ENCODE results near the gene SCAPER. TPM values are rescaled to one million over a fixed set of nuclear protein-coding genes. Genes with fewer than 3 reads are reported as not detected.

Gene SCAPER
- total RNA-seq, 1 experiment from 2014 or later = 14.7 TPM

DNA sequence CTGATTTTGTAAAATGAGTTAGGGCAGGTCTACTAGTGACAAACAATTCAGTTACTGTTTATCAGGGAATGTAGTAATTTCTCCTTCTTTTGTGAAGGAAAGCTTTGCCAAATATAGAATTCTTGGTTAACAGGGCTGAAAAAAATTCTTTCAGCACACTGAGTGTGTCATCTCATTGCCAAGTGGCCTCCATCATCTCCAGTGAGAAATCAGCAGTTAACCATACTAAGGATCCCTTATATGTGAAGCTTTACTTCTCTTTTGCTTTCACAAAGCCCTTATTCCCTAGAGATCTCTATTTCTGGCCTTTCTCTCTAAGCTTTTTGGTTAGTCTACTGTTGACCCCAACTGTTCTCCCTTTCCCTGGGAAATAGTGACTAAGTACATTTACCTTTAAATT lies 269.1 kb downstream of the SCAPER start (continued):
- TF ChIP-seq ZNF274 (IDR thresholded peaks at IDR 0.05; ENCODE audit: low read depth, low read length) (no peak), EGR1 (IDR thresholded peaks at IDR 0.05; ENCODE audit: low read depth) (no peak), CBX3 (IDR thresholded peaks at IDR 0.05; ENCODE audit: low read depth) (no peak), SP1 (IDR thresholded peaks at IDR 0.05; ENCODE audit: low read depth) (no peak)

DNA sequence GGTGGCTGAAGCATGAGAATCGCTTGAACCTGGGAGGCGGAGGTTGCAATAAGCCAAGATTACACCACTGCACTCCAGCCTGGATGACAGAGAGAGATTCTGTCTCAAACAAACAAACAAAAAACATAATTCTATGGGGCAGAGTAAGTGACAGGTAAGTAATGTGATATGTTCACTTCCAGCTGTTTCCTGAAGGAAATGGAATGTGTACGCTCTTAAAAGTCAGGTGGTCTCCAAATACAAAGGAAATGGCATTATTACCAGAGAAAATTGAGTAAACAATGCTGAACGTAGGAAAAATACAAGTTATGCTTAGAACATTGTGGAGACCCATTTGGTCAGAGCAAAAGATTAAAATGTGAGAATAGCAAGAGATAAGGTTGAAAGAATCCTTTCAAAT lies 278.5 kb downstream of the SCAPER start:
- no peaks in the 10 kb centered on the region for H3K4me1 ChIP-seq (ENCODE audit: control insufficient read depth in 1 of 2, insufficient read depth in 2 of 2, low read length in 2 of 2)
- no peak overlapping the region for H3K4me3 ChIP-seq (replicated peaks in 1 of 2; ENCODE audit: low read depth in 1 of 2, low read length in 2 of 2)
- ChIA-PET POLR2A (no interaction called here), CTCF (no interaction called here), RAD21 (ENCODE audit: low non-redundant PET in 1 of 2, low total read pairs in 2 of 2, uncharacterized antibody in 2 of 2, unreplicated experiment in 2 of 2) (no interaction called here)
- DNase-seq (ENCODE audit: low read depth, low spot score) (no peak), ATAC-seq (no peak)
- no peak overlapping the region for H3K4me2 ChIP-seq (ENCODE audit: low read length)
- TF ChIP-seq ELF1 (IDR thresholded peaks at IDR 0.05; ENCODE audit: borderline replicate concordance, low read depth) = no peak
- no peak for TF ChIP-seq RAD21 (IDR thresholded peaks at IDR 0.05; ENCODE audit: low read depth)
- no peak for TF ChIP-seq SRF (IDR thresholded peaks at IDR 0.05; ENCODE audit: low read depth)
- TF ChIP-seq, protein P1, sequence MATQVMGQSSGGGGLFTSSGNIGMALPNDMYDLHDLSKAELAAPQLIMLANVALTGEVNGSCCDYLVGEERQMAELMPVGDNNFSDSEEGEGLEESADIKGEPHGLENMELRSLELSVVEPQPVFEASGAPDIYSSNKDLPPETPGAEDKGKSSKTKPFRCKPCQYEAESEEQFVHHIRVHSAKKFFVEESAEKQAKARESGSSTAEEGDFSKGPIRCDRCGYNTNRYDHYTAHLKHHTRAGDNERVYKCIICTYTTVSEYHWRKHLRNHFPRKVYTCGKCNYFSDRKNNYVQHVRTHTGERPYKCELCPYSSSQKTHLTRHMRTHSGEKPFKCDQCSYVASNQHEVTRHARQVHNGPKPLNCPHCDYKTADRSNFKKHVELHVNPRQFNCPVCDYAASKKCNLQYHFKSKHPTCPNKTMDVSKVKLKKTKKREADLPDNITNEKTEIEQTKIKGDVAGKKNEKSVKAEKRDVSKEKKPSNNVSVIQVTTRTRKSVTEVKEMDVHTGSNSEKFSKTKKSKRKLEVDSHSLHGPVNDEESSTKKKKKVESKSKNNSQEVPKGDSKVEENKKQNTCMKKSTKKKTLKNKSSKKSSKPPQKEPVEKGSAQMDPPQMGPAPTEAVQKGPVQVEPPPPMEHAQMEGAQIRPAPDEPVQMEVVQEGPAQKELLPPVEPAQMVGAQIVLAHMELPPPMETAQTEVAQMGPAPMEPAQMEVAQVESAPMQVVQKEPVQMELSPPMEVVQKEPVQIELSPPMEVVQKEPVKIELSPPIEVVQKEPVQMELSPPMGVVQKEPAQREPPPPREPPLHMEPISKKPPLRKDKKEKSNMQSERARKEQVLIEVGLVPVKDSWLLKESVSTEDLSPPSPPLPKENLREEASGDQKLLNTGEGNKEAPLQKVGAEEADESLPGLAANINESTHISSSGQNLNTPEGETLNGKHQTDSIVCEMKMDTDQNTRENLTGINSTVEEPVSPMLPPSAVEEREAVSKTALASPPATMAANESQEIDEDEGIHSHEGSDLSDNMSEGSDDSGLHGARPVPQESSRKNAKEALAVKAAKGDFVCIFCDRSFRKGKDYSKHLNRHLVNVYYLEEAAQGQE (IDR thresholded peaks at IDR 0.05; ENCODE audit: low read depth) = no peak
- no peak for TF ChIP-seq POLR2A (IDR thresholded peaks at IDR 0.05; ENCODE audit: borderline replicate concordance, extremely low read depth, insufficient read depth, insufficient read length)
- TF ChIP-seq, protein P2, sequence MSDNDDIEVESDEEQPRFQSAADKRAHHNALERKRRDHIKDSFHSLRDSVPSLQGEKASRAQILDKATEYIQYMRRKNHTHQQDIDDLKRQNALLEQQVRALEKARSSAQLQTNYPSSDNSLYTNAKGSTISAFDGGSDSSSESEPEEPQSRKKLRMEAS (IDR thresholded peaks at IDR 0.05) = no peak
- no peak for TF ChIP-seq ZNF274 (IDR thresholded peaks at IDR 0.05; ENCODE audit: low read depth, low read length)
- no peak for TF ChIP-seq EZH2 (IDR thresholded peaks at IDR 0.05)
- TF ChIP-seq, protein P3, sequence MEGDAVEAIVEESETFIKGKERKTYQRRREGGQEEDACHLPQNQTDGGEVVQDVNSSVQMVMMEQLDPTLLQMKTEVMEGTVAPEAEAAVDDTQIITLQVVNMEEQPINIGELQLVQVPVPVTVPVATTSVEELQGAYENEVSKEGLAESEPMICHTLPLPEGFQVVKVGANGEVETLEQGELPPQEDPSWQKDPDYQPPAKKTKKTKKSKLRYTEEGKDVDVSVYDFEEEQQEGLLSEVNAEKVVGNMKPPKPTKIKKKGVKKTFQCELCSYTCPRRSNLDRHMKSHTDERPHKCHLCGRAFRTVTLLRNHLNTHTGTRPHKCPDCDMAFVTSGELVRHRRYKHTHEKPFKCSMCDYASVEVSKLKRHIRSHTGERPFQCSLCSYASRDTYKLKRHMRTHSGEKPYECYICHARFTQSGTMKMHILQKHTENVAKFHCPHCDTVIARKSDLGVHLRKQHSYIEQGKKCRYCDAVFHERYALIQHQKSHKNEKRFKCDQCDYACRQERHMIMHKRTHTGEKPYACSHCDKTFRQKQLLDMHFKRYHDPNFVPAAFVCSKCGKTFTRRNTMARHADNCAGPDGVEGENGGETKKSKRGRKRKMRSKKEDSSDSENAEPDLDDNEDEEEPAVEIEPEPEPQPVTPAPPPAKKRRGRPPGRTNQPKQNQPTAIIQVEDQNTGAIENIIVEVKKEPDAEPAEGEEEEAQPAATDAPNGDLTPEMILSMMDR (IDR thresholded peaks at IDR 0.05 in 2 of 3, conservative IDR thresholded peaks at IDR 0.05 in 1 of 3; ENCODE audit: borderline replicate concordance in 1 of 3, insufficient read depth in 1 of 3, low read depth in 2 of 3, low read length in 2 of 3) = no peak
- no peak for TF ChIP-seq CEBPB (IDR thresholded peaks at IDR 0.05; ENCODE audit: low read depth)
- no peak for TF ChIP-seq SIN3A (IDR thresholded peaks at IDR 0.05; ENCODE audit: low read depth)
- TF ChIP-seq SP1 (IDR thresholded peaks at IDR 0.05; ENCODE audit: low read depth) = no peak
- TF ChIP-seq CBX3 (IDR thresholded peaks at IDR 0.05; ENCODE audit: low read depth) = no peak
- no peak for TF ChIP-seq ZFX (IDR thresholded peaks at IDR 0.05)
- TF ChIP-seq, protein P4, sequence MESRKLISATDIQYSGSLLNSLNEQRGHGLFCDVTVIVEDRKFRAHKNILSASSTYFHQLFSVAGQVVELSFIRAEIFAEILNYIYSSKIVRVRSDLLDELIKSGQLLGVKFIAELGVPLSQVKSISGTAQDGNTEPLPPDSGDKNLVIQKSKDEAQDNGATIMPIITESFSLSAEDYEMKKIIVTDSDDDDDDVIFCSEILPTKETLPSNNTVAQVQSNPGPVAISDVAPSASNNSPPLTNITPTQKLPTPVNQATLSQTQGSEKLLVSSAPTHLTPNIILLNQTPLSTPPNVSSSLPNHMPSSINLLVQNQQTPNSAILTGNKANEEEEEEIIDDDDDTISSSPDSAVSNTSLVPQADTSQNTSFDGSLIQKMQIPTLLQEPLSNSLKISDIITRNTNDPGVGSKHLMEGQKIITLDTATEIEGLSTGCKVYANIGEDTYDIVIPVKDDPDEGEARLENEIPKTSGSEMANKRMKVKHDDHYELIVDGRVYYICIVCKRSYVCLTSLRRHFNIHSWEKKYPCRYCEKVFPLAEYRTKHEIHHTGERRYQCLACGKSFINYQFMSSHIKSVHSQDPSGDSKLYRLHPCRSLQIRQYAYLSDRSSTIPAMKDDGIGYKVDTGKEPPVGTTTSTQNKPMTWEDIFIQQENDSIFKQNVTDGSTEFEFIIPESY (IDR thresholded peaks at IDR 0.05; ENCODE audit: extremely low read depth, insufficient replicate concordance, low read length) = no peak
- no peak for TF ChIP-seq TCF7L2 (IDR thresholded peaks at IDR 0.05; ENCODE audit: borderline replicate concordance, extremely low read depth, insufficient read depth, insufficient read length)
- TF ChIP-seq, protein P5, sequence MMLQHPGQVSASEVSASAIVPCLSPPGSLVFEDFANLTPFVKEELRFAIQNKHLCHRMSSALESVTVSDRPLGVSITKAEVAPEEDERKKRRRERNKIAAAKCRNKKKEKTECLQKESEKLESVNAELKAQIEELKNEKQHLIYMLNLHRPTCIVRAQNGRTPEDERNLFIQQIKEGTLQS (IDR thresholded peaks at IDR 0.05) = no peak
- no peak for TF ChIP-seq JUND (IDR thresholded peaks at IDR 0.05)
- no peak for TF ChIP-seq YY1 (IDR thresholded peaks at IDR 0.05; ENCODE audit: extremely low read depth, insufficient replicate concordance, low read depth, low read length)
- no peaks in the 10 kb centered on the region for H3K27me3 ChIP-seq (ENCODE audit: insufficient read depth, low read length)
- H3K79me2 ChIP-seq (ENCODE audit: insufficient read depth, low read length) = no peaks in the 10 kb centered on the region
- no peak overlapping the region for H3K27ac ChIP-seq (ENCODE audit: low read depth, low read length)
- H2AFZ ChIP-seq (ENCODE audit: low read depth, low read length, poor library complexity, severe bottlenecking) = no peak overlapping the region
- intact Hi-C loops (cut with micrococcal nuclease) = no loop called here
- H3K9me3 ChIP-seq (ENCODE audit: control insufficient read depth in 1 of 2, insufficient read depth in 1 of 2, low read depth in 1 of 2, low read length in 2 of 2) = no peaks in the 10 kb centered on the region
- H4K20me1 ChIP-seq (ENCODE audit: insufficient read depth) = no peaks in the 10 kb centered on the region
- no TSS peak for BruUV-seq (replicated peaks)
- no peaks in the 10 kb centered on the region; the same call in 1 of the 2 replicates for H3K9me2 ChIP-seq (ENCODE audit: insufficient read depth)
- H3K9ac ChIP-seq (ENCODE audit: low read length) = no peak overlapping the region
- H3K36me3 ChIP-seq (ENCODE audit: control insufficient read depth in 1 of 2, insufficient read depth in 2 of 2, low read length in 2 of 2) = no peaks in the 10 kb centered on the region

Measured in HCT116 (cell line).